SH-SY5Y (cell line): ENCODE data around the gene ZRSR2.

Experiments used
- GATA2 ChIP-seq: IDR thresholded peaks from 2 replicates; pipeline ENCODE4 v1.6.1; 2011; ENCODE audit warnings: mild to moderate bottlenecking, low read depth, low read length
- GATA3 ChIP-seq: IDR thresholded peaks from 2 replicates; pipeline ENCODE4 v1.6.1; 2011; ENCODE audit warnings: low read depth, mild to moderate bottlenecking, low read length, moderate library complexity

DNA sequence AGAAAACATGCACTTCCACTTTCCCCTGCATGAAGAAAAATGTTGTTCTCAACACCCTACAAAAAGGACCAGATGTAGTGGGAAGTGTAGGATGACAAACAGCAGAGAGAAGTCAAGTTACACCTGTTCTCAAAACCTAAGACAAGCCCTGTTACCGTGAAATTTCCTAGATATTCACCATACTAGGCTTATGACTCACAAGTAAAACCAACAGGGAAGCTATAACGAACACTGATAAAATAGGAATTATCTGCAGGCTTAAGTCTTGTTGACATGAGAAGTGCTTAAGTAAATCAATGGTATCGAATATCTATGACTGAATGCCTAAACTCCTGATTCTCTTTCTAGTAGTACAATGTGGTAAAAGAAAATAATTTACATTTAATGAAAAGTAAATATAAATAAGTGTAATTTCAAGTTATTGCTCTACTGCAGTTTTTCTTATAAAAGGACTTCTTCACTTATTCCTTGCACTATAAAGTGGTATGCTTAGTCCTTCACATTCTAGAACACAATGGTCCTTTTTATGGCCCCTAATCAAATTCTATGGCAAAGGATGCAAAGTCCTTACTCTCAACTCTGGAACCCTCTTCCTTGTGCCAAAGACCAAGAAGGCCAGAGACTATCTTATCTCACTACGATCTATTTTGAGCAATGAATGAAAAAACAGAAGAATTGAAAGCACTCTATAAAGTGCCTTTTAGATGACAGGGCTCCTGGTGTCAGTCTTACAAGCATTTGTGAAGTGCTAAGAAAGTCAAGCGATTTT, 44.7 kb downstream of the ZRSR2 start:
- TF ChIP-seq GATA3: no peak
- no peak for TF ChIP-seq GATA2
